Panc1 (cell line): ENCODE data around the gene NEGR1. TPM values are rescaled to one million over a fixed set of nuclear protein-coding genes. Genes with fewer than 3 reads are reported as not detected.

Source experiments
- ATAC-seq: fragments of 200-7000 bp; cut with Tn5 transposase; 2 replicates; pipeline ENCODE4 v1.9.1; 2020; ENCODE audit warnings: mild to moderate bottlenecking, moderate library complexity
- BruUV-seq: library from RNA; stranded (reverse); fragments of 400-500 nt; replicated peaks from 2 replicates; lab custom pipeline; 2021; lab: Mats Ljungman, UMichigan
- CTCF ChIA-PET: fragments of 300-600 bp; sonication (Branson Sonifier 250); formaldehyde crosslinking; loops from one replicate; lab custom pipeline; 2022; ENCODE audit warnings: antibody characterized with exemption; lab: Charles Lee
- POLR2A ChIA-PET: fragments of 300-600 bp; sonication (Branson Sonifier 250); formaldehyde crosslinking; loops from one replicate; lab custom pipeline; 2022; ENCODE audit warnings: antibody characterized with exemption; lab: Charles Lee
- DNase-seq: peaks from one replicate; pipeline ENCODE4 v3.0.0-alpha.2; 2010; ENCODE audit warnings: low read depth, low spot score
- H3K27ac ChIP-seq: 2 replicates; pipeline ENCODE4 v1.5.1; 2011; ENCODE audit warnings: mild to moderate bottlenecking, low read length, inconsistent platforms
- H3K27me3 ChIP-seq: fragments of 200-500 bp; sonication (Bioruptor generic); 2 replicates; pipeline ENCODE4 v1.6.0; 2014; ENCODE audit warnings: low read length, inconsistent platforms; ENCODE audit not compliant: control insufficient read depth, insufficient read depth
- H3K36me3 ChIP-seq: fragments of 200-500 bp; sonication (Bioruptor generic); 2 replicates; pipeline ENCODE4 v1.5.1; 2014; ENCODE audit warnings: inconsistent platforms, mild to moderate bottlenecking, low read length, moderate library complexity; ENCODE audit not compliant: control insufficient read depth, insufficient read depth
- H3K4me1 ChIP-seq: 2 replicates; pipeline ENCODE4 v1.5.1; 2011; ENCODE audit warnings: inconsistent platforms, mild to moderate bottlenecking, low read length, moderate library complexity; ENCODE audit not compliant: control insufficient read depth, insufficient read depth
- H3K4me3 ChIP-seq, 2 experiments: 2 replicates each; pipeline ENCODE4 v1.5.1; 2011 to 2012; ENCODE audit warnings: low read depth in 2 of 2, low read length in 2 of 2, mild to moderate bottlenecking in 2 of 2, inconsistent platforms in 1 of 2, moderate library complexity in 1 of 2
- H3K9me3 ChIP-seq: fragments of 200-500 bp; sonication (Bioruptor generic); 2 replicates; pipeline ENCODE4 v1.5.1; 2014; ENCODE audit warnings: low read depth, mild to moderate bottlenecking, inconsistent platforms, low read length, moderate library complexity; ENCODE audit not compliant: control insufficient read depth, insufficient read depth
- POLR2AphosphoS5 ChIP-seq: IDR thresholded peaks from 2 replicates; pipeline ENCODE4 v1.6.1; 2012; ENCODE audit warnings: mild to moderate bottlenecking, low read depth, low read length, moderate library complexity
- SIN3A ChIP-seq: IDR thresholded peaks from 2 replicates; pipeline ENCODE4 v1.6.1; 2012; ENCODE audit warnings: low read depth, mild to moderate bottlenecking, low read length, moderate library complexity, borderline replicate concordance; ENCODE audit not compliant: insufficient read depth
- TCF7L2 ChIP-seq: IDR thresholded peaks from 2 replicates; pipeline ENCODE4 v1.6.1; 2011; ENCODE audit warnings: mild to moderate bottlenecking, low read depth, low read length, inconsistent platforms
- in situ Hi-C: cut with HindIII; loops from 2 replicates; pipeline ENCODE4 v1.10.0; 2016; ENCODE audit warnings: low sequenced_read_pairs, low pct_unique_long_range_greater_than_20kb
- intact Hi-C: fragments of 100-400 bp; cut with micrococcal nuclease; formaldehyde crosslinking; loops from one replicate; pipeline ENCODE4 v1.10.0; 2022; ENCODE audit not compliant: unreplicated experiment
- total RNA-seq: library from RNA; stranded (reverse); gene quantifications from one replicate; pipeline ENCODE4 v1.2.1, GENCODE V29; 2021; ENCODE audit not compliant: unreplicated experiment
- TF ChIP-seq, protein P1 (sequence below): fragments of 450-650 bp; IDR thresholded peaks from 2 replicates; pipeline ENCODE4 v1.5.1; 2017; ENCODE audit warnings: mild to moderate bottlenecking
- TF ChIP-seq, protein P2 (sequence below), 2 experiments: IDR thresholded peaks; 2 replicates each; pipeline ENCODE4 v1.6.1; 2011 to 2012; ENCODE audit warnings: low read depth in 2 of 2, control low read depth in 1 of 2, low read length in 1 of 2, mild to moderate bottlenecking in 1 of 2, moderate library complexity in 1 of 2; ENCODE audit not compliant: insufficient read depth in 1 of 2

The NEGR1 gene
- total RNA-seq, 1 experiment from 2014 or later = 2.7 TPM

DNA sequence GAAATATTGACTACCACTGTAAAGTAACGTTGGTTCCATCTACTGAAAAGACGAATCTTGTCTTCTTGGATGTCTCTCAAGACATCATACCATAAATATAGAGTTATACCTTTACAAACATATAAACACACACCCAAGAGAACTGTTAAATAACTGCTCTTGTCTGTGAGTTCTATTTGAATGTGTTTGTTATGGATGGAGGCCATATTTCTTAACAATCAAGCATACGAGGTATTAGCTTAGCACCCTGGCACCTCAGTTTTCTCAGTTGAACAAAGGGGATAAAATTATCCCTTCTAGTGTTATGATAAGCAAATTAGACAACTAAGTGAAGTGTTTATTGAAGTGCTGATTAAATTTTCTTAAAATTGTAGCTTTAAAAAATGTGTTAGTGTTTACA is 864.9 kb downstream of the NEGR1 start:
- Histone ChIP-seq H3K27me3 (no peaks in the 10 kb centered on the region), H3K4me3 (no peak overlapping the region), H3K4me1 (no peaks in the 10 kb centered on the region), H3K9me3 (no peaks in the 10 kb centered on the region), H3K27ac (no peak overlapping the region), H3K36me3 (no peaks in the 10 kb centered on the region)
- CTCF ChIA-PET = no interaction called here
- DNase-seq = no peak
- no TSS peak for BruUV-seq
- no peak for TF ChIP-seq POLR2AphosphoS5
- TF ChIP-seq, protein P1, sequence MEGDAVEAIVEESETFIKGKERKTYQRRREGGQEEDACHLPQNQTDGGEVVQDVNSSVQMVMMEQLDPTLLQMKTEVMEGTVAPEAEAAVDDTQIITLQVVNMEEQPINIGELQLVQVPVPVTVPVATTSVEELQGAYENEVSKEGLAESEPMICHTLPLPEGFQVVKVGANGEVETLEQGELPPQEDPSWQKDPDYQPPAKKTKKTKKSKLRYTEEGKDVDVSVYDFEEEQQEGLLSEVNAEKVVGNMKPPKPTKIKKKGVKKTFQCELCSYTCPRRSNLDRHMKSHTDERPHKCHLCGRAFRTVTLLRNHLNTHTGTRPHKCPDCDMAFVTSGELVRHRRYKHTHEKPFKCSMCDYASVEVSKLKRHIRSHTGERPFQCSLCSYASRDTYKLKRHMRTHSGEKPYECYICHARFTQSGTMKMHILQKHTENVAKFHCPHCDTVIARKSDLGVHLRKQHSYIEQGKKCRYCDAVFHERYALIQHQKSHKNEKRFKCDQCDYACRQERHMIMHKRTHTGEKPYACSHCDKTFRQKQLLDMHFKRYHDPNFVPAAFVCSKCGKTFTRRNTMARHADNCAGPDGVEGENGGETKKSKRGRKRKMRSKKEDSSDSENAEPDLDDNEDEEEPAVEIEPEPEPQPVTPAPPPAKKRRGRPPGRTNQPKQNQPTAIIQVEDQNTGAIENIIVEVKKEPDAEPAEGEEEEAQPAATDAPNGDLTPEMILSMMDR = no peak
- TF ChIP-seq, protein P2, sequence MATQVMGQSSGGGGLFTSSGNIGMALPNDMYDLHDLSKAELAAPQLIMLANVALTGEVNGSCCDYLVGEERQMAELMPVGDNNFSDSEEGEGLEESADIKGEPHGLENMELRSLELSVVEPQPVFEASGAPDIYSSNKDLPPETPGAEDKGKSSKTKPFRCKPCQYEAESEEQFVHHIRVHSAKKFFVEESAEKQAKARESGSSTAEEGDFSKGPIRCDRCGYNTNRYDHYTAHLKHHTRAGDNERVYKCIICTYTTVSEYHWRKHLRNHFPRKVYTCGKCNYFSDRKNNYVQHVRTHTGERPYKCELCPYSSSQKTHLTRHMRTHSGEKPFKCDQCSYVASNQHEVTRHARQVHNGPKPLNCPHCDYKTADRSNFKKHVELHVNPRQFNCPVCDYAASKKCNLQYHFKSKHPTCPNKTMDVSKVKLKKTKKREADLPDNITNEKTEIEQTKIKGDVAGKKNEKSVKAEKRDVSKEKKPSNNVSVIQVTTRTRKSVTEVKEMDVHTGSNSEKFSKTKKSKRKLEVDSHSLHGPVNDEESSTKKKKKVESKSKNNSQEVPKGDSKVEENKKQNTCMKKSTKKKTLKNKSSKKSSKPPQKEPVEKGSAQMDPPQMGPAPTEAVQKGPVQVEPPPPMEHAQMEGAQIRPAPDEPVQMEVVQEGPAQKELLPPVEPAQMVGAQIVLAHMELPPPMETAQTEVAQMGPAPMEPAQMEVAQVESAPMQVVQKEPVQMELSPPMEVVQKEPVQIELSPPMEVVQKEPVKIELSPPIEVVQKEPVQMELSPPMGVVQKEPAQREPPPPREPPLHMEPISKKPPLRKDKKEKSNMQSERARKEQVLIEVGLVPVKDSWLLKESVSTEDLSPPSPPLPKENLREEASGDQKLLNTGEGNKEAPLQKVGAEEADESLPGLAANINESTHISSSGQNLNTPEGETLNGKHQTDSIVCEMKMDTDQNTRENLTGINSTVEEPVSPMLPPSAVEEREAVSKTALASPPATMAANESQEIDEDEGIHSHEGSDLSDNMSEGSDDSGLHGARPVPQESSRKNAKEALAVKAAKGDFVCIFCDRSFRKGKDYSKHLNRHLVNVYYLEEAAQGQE (IDR thresholded peaks at IDR 0.05; ENCODE audit: insufficient read depth in 1 of 2, low read depth in 2 of 2, low read length in 1 of 2) = no peak
- POLR2A ChIA-PET = no interaction called here
- in situ Hi-C loops = no loop called here
- ATAC-seq = no peak
- intact Hi-C loops = no loop called here

- intact Hi-C loops (no loop called here), in situ Hi-C loops (no loop called here)
- H3K27ac ChIP-seq = no peak overlapping the region
- no peaks in the 10 kb centered on the region for H3K27me3 ChIP-seq
- TF ChIP-seq POLR2AphosphoS5 = no peak
- TF ChIP-seq SIN3A = no peak
- POLR2A ChIA-PET = no interaction called here
- DNase-seq (no peak), ATAC-seq (no peak)
- CTCF ChIA-PET = no interaction called here
- BruUV-seq = no TSS peak
- H3K9me3 ChIP-seq = no peaks in the 10 kb centered on the region
- H3K36me3 ChIP-seq = no peaks in the 10 kb centered on the region
- no peak overlapping the region for H3K4me3 ChIP-seq
- H3K4me1 ChIP-seq = no peaks in the 10 kb centered on the region
Measured at GRCh38 chr1:71414179-71414578, 868.2 kb downstream of the NEGR1 start.

DNA sequence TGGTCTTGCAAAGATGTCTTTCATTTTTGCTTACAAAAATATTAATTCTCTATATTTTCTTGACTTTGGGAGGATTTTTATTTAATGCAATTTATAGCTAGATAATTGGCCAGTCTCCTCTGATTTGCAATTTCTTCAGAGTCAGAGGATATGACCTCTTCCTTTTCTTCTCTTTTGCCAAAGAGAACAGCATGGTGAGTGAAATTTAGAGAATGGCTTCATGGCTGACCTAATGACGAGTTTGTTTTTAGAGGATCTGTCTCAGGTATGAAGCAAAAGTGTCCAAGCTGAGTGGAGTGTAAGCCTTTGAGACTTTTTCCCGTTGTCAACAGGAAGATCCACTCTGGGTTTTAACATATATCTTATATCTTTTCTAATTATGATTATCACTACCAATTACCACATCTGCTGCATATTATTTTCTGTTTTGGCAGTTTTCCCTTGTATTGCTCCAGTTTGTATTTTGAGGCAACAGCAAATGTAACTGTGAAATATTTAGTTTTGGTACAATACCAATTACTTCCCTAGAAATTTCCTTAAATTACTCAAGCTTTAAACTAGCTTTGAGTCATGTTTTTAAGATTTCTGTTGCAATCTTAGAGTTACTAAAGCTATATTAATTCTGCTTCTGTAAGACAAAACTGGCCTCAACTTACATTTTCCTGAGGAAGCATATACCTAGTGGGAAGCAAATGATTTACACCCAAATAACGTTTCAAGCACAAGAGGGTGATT is 868.7 kb downstream of the NEGR1 start:
- no peak overlapping the region for H3K4me3 ChIP-seq
- TF ChIP-seq, protein P1 = no peak
- TF ChIP-seq, protein P2 (IDR thresholded peaks at IDR 0.05; ENCODE audit: insufficient read depth in 1 of 2, low read depth in 2 of 2, low read length in 1 of 2) = no peak
- TF ChIP-seq POLR2AphosphoS5 (no peak), SIN3A (no peak), TCF7L2 (no peak)
- no peaks in the 10 kb centered on the region for H3K4me1 ChIP-seq
- in situ Hi-C loops (no loop called here), intact Hi-C loops (no loop called here)
- no peaks in the 10 kb centered on the region for H3K9me3 ChIP-seq
- ATAC-seq (no peak), DNase-seq (no peak)
- H3K27me3 ChIP-seq = no peaks in the 10 kb centered on the region
- CTCF ChIA-PET = no interaction called here
- BruUV-seq = no TSS peak
- POLR2A ChIA-PET = no interaction called here
- H3K36me3 ChIP-seq = no peaks in the 10 kb centered on the region
- H3K27ac ChIP-seq = no peak overlapping the region
